BJ (cell line): ENCODE results near the gene CRYL1. TPM values are rescaled to one million over a fixed set of nuclear protein-coding genes. Genes with fewer than 3 reads are reported as not detected.

ENCODE experiments used
- CTCF ChIA-PET: fragments of 350-600 bp; formaldehyde crosslinking; extraction: SDS; loops from one replicate; lab custom pipeline; 2021; ENCODE audit warnings: antibody characterized with exemption, inconsistent platforms; lab: Yijun Ruan, JAX
- POLR2A ChIA-PET: fragments of 300-600 bp; sonication (Branson Sonifier 250); formaldehyde crosslinking; extraction: SDS; loops from one replicate; lab custom pipeline; 2021; ENCODE audit warnings: antibody characterized with exemption; lab: Charles Lee
- DNase-seq: peaks from one replicate; pipeline ENCODE4 v3.0.0-alpha.2; 2011; ENCODE audit warnings: low read depth
- H3K27me3 ChIP-seq: 2 replicates; pipeline ENCODE4 v1.6.0; 2011; ENCODE audit warnings: low read length; ENCODE audit not compliant: control insufficient read depth, insufficient read depth
- H3K36me3 ChIP-seq: 2 replicates; pipeline ENCODE4 v1.5.1; 2011; ENCODE audit warnings: low read length; ENCODE audit not compliant: control insufficient read depth, insufficient read depth
- H3K4me3 ChIP-seq: 2 replicates; pipeline ENCODE4 v1.5.1; 2011; ENCODE audit warnings: low read depth, mild to moderate bottlenecking, control low read depth, low read length
- polyA plus RNA-seq: library from polyadenylated mRNA; depleted of rRNA; stranded (reverse); fragments of >200 nt; gene quantifications from 2 replicates; pipeline ENCODE4 v1.2.3, GENCODE V29; 2011
- TF ChIP-seq, protein P1 (sequence below): IDR thresholded peaks from 2 replicates; pipeline ENCODE4 v1.5.1; 2011; ENCODE audit warnings: low read depth, mild to moderate bottlenecking, control low read depth, inconsistent platforms, low read length, moderate library complexity; ENCODE audit not compliant: insufficient read depth

Gene CRYL1
- polyA plus RNA-seq, 1 experiment = 30.6 TPM

GRCh38 chr13:20404488-20405222 lies 121.0 kb downstream of the CRYL1 start:
- Histone ChIP-seq H3K36me3 (no peaks in the 10 kb centered on the region; the same call in 1 of the 2 replicates), H3K4me3 (no peak overlapping the region), H3K27me3 (peaks cover 2% of the 10 kb centered on the region)
- TF ChIP-seq, protein P1, sequence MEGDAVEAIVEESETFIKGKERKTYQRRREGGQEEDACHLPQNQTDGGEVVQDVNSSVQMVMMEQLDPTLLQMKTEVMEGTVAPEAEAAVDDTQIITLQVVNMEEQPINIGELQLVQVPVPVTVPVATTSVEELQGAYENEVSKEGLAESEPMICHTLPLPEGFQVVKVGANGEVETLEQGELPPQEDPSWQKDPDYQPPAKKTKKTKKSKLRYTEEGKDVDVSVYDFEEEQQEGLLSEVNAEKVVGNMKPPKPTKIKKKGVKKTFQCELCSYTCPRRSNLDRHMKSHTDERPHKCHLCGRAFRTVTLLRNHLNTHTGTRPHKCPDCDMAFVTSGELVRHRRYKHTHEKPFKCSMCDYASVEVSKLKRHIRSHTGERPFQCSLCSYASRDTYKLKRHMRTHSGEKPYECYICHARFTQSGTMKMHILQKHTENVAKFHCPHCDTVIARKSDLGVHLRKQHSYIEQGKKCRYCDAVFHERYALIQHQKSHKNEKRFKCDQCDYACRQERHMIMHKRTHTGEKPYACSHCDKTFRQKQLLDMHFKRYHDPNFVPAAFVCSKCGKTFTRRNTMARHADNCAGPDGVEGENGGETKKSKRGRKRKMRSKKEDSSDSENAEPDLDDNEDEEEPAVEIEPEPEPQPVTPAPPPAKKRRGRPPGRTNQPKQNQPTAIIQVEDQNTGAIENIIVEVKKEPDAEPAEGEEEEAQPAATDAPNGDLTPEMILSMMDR = no peak
- CTCF ChIA-PET = interaction anchor here (1.0 kb wide), 1 partner anchor 12 kb away, joined by 3 read pairs; no protein-coding TSS in a partner anchor
- DNase-seq = no peak
- POLR2A ChIA-PET = no interaction called here

- no peak for DNase-seq
- peaks cover 2% of the 10 kb centered on the region for H3K27me3 ChIP-seq
- TF ChIP-seq, protein P1 = no peak
- H3K4me3 ChIP-seq = no peak overlapping the region
- H3K36me3 ChIP-seq = no peaks in the 10 kb centered on the region; the same call in 1 of the 2 replicates
- ChIA-PET POLR2A (no interaction called here), CTCF (interaction anchor here (1.0 kb wide), 1 partner anchor 13 kb away, joined by 3 read pairs; no protein-coding TSS in a partner anchor)
These were observed 121.8 kb downstream of the CRYL1 start for GRCh38 chr13:20403826-20404225.

DNA sequence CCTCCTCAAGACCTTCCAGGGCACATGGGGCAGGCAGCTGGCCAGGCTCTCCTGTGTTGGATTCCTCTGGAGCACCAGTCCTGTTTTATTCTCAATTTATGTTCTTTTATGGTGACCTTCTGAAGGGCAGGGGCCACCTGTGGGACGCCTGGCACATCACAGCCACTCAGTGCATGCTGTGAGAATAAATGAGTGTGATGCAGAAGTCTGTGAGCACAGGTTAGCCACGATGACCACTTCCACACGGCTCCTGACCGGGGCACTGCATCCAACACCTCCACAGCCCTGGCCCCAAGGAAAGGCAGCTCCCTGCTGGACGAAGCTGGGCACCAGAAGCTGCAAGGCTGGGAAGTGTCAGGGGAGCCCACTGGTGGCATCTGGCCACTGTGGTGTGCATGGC lies 122.8 kb downstream of the CRYL1 start:
- TF ChIP-seq, protein P1 = no peak
- H3K36me3 ChIP-seq = no peaks in the 10 kb centered on the region; the same call in 1 of the 2 replicates
- CTCF ChIA-PET = no interaction called here
- POLR2A ChIA-PET = no interaction called here
- H3K27me3 ChIP-seq = peaks cover 2% of the 10 kb centered on the region
- H3K4me3 ChIP-seq = no peak overlapping the region
- no peak for DNase-seq

DNA sequence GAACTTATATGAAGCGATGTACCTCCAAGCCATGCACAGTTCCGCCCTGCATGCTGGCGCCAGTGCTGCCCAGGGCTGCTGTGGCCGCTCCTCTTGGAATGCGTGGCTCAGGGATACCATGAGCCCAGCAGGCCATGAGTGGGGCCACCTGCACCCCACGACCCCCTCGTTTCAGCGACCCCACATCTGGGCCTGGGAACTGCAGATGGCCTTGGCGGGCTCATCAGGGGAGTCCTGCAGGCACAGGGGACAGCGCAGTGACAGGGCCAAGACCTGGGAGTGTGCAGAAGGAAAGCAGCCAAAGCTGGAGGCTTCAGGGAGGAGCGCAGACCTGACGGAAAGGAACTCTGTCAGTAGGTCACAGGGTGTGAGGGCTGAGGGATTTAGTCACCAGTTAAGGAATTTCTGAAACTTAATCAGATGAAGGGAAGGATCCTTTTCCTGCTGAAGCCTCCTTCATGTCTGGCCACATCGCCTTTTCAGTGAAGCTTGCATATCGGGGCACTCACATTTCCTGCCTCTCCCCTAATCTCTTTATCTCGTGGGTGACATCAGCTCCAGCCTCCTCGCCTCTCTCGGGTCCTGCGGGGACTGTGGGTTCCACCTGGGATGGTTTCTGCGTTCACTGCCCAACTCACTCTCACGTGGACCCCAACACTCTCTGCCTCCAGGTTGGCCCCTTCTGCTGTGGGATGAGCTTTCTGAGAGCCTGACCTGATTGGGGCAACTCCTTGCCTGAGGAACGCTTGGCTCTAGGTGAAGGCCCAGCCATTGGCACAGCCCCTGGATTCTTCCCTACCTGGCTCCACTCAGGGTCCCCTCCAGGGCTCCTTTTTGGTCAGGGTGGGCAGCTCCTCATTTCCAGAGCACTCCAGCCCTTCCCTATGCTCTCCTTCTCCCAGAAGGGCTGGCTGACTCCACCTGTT lies 123.5 kb downstream of the CRYL1 start:
- DNase-seq = no peak
- H3K27me3 ChIP-seq = peaks cover 2% of the 10 kb centered on the region
- TF ChIP-seq, protein P1 = no peak
- CTCF ChIA-PET = no interaction called here
- no peak overlapping the region for H3K4me3 ChIP-seq
- POLR2A ChIA-PET = no interaction called here
- no peaks in the 10 kb centered on the region; the same call in 1 of the 2 replicates for H3K36me3 ChIP-seq

- POLR2A ChIA-PET = no interaction called here
- peaks cover 2% of the 10 kb centered on the region for H3K27me3 ChIP-seq
- DNase-seq = no peak
- TF ChIP-seq, protein P1 = no peak
- no peak overlapping the region for H3K4me3 ChIP-seq
- CTCF ChIA-PET = no interaction called here
- no peaks in the 10 kb centered on the region; the same call in 1 of the 2 replicates for H3K36me3 ChIP-seq
These were observed 124.1 kb downstream of the CRYL1 start for GRCh38 chr13:20401531-20401930.
